ENCODE results near the gene KRT4. TPM values are rescaled to one million over a fixed set of nuclear protein-coding genes. Genes with fewer than 3 reads are reported as not detected.

The KRT4 gene
- total RNA-seq, 1 experiment from 2014 or later: 20.7 TPM

GRCh38 chr12:52766351-52767019, 47.4 kb downstream of the KRT4 start:
- Histone ChIP-seq H3K4me2 (ENCODE audit: low read length) (no peak overlapping the region), H3K9me3 (ENCODE audit: low read length) (peaks cover 5% of the 10 kb centered on the region; the same call in 1 of the 2 replicates), H3K27me3 (ENCODE audit: low read length) (no peaks in the 10 kb centered on the region), H3K36me3 (ENCODE audit: low read depth, low read length) (no peaks in the 10 kb centered on the region), H3K27ac (ENCODE audit: low read length) (no peak overlapping the region), H3K79me2 (ENCODE audit: low read length) (no peaks in the 10 kb centered on the region), H4K20me1 (ENCODE audit: low read length) (no peaks in the 10 kb centered on the region), H3F3A (ENCODE audit: low read length, unreplicated experiment) (no peaks in the 10 kb centered on the region), H2AFZ (ENCODE audit: low read length) (no peak overlapping the region), H3K9me2 (replicated peaks; ENCODE audit: low read length) (no peaks in the 10 kb centered on the region), H3K4me3 (ENCODE audit: low read length) (no peak overlapping the region), H3K9ac (ENCODE audit: low read length) (no peak overlapping the region), H3K4me1 (ENCODE audit: insufficient read depth, low read length) (no peaks in the 10 kb centered on the region; the same call in 1 of the 2 replicates)
- no TSS peak for BruUV-seq (replicated peaks)
- no peak for TF ChIP-seq EZH2 (IDR thresholded peaks at IDR 0.05; ENCODE audit: low read length, unreplicated experiment)
- TF ChIP-seq EZH2phosphoT487 (IDR thresholded peaks at IDR 0.05; ENCODE audit: borderline replicate concordance, low read length): no peak
- TF ChIP-seq CTCF (conservative IDR thresholded peaks at IDR 0.05; ENCODE audit: low read depth, low read length): no peak
- DNase-seq: no peak
- ChIA-PET CTCF (no interaction called here), POLR2A (ENCODE audit: unreplicated experiment) (no interaction called here)
- intact Hi-C loops (cut with micrococcal nuclease): no loop called here
- no peak for ATAC-seq

GRCh38 chr12:52765702-52766101, 48.2 kb downstream of the KRT4 start:
- no peak overlapping the region for H3K27ac ChIP-seq (ENCODE audit: low read length)
- CTCF ChIA-PET: no interaction called here
- H3K36me3 ChIP-seq (ENCODE audit: low read depth, low read length): no peaks in the 10 kb centered on the region
- no peaks in the 10 kb centered on the region; the same call in 1 of the 2 replicates for H3K4me1 ChIP-seq (ENCODE audit: insufficient read depth, low read length)
- H3F3A ChIP-seq (ENCODE audit: low read length, unreplicated experiment): no peaks in the 10 kb centered on the region
- H2AFZ ChIP-seq (ENCODE audit: low read length): no peak overlapping the region
- no peak overlapping the region for H3K9ac ChIP-seq (ENCODE audit: low read length)
- no peaks in the 10 kb centered on the region for H4K20me1 ChIP-seq (ENCODE audit: low read length)
- no peak for ATAC-seq
- BruUV-seq (replicated peaks): no TSS peak
- no peak overlapping the region for H3K4me3 ChIP-seq (ENCODE audit: low read length)
- no peaks in the 10 kb centered on the region for H3K79me2 ChIP-seq (ENCODE audit: low read length)
- peaks cover 6% of the 10 kb centered on the region for H3K9me3 ChIP-seq (ENCODE audit: low read length)
- no peaks in the 10 kb centered on the region for H3K9me2 ChIP-seq (replicated peaks; ENCODE audit: low read length)
- POLR2A ChIA-PET (ENCODE audit: unreplicated experiment): no interaction called here
- H3K27me3 ChIP-seq (ENCODE audit: low read length): no peaks in the 10 kb centered on the region
- TF ChIP-seq CTCF (conservative IDR thresholded peaks at IDR 0.05; ENCODE audit: low read depth, low read length) (no peak), EZH2 (IDR thresholded peaks at IDR 0.05; ENCODE audit: low read length, unreplicated experiment) (no peak), EZH2phosphoT487 (IDR thresholded peaks at IDR 0.05; ENCODE audit: borderline replicate concordance, low read length) (no peak)
- no peak overlapping the region for H3K4me2 ChIP-seq (ENCODE audit: low read length)
- intact Hi-C loops (cut with micrococcal nuclease): no loop called here
- DNase-seq: no peak

- no peaks in the 10 kb centered on the region for H3K4me1 ChIP-seq (ENCODE audit: insufficient read depth, low read length)
- no peak for TF ChIP-seq EZH2phosphoT487 (IDR thresholded peaks at IDR 0.05; ENCODE audit: borderline replicate concordance, low read length)
- TF ChIP-seq EZH2 (IDR thresholded peaks at IDR 0.05; ENCODE audit: low read length, unreplicated experiment): no peak
- TF ChIP-seq CTCF (conservative IDR thresholded peaks at IDR 0.05; ENCODE audit: low read depth, low read length): no peak
- H3K9me3 ChIP-seq (ENCODE audit: low read length): peaks cover 11% of the 10 kb centered on the region
- DNase-seq (no peak), ATAC-seq (no peak)
- H3K27me3 ChIP-seq (ENCODE audit: low read length): no peaks in the 10 kb centered on the region
- ChIA-PET POLR2A (ENCODE audit: unreplicated experiment) (no interaction called here), CTCF (no interaction called here)
- H3K36me3 ChIP-seq (ENCODE audit: low read depth, low read length): no peaks in the 10 kb centered on the region
- no peaks in the 10 kb centered on the region for H3K9me2 ChIP-seq (replicated peaks; ENCODE audit: low read length)
- no peak overlapping the region for H3K27ac ChIP-seq (ENCODE audit: low read length)
- intact Hi-C loops (cut with micrococcal nuclease): no loop called here
- no peaks in the 10 kb centered on the region for H4K20me1 ChIP-seq (ENCODE audit: low read length)
- H3K4me2 ChIP-seq (ENCODE audit: low read length): no peak overlapping the region
- no peaks in the 10 kb centered on the region for H3K79me2 ChIP-seq (ENCODE audit: low read length)
- H3K4me3 ChIP-seq (ENCODE audit: low read length): no peak overlapping the region
- H3F3A ChIP-seq (ENCODE audit: low read length, unreplicated experiment): no peaks in the 10 kb centered on the region
- no peak overlapping the region for H2AFZ ChIP-seq (ENCODE audit: low read length)
- H3K9ac ChIP-seq (ENCODE audit: low read length): no peak overlapping the region
- BruUV-seq (replicated peaks): no TSS peak
These were observed 49.9 kb downstream of the KRT4 start for GRCh38 chr12:52763991-52764390.
